Measurements from ENCODE around the gene SYCE3. TPM values are rescaled to one million over a fixed set of nuclear protein-coding genes. Genes with fewer than 3 reads are reported as not detected.
"Not testable (repeated sequence)": the region's sequence is repeated elsewhere in the genome, so short reads cannot be mapped to it uniquely, and the experiment has no call there.

SYCE3 gene
- total RNA-seq, 1 donor from 2014 or later: not detected

GRCh38 chr22:50522806-50523438, 39.8 kb downstream of the SYCE3 start:
- no peak overlapping the region for H3K9ac ChIP-seq (ENCODE audit: low read depth in 1 of 3, low read length in 3 of 3)
- H3K4me1 ChIP-seq (ENCODE audit: control insufficient read depth in 3 of 3, insufficient read depth in 3 of 3, low read length in 3 of 3): peaks cover 16 to 33% (median 25%) of the 10 kb centered on the region in 3 donors
- H3K36me3 ChIP-seq (ENCODE audit: control insufficient read depth in 3 of 3, insufficient read depth in 3 of 3, low read length in 3 of 3): peaks cover 40 to 46% (median 43%) of the 10 kb centered on the region in 3 donors
- no peak overlapping the region for H3K27ac ChIP-seq (ENCODE audit: low read depth, low read length)
- no peak overlapping the region for H3K4me3 ChIP-seq (ENCODE audit: low read length in 3 of 3)
- H3K27me3 ChIP-seq (ENCODE audit: control insufficient read depth in 3 of 3, insufficient read depth in 3 of 3, low read length in 3 of 3): peaks cover 0 to 7% (median 0%) of the 10 kb centered on the region in 3 donors
- no peaks in the 10 kb centered on the region for H3K9me3 ChIP-seq (ENCODE audit: control insufficient read depth in 3 of 3, low read length in 3 of 3)

- Histone ChIP-seq H3K36me3 (ENCODE audit: control insufficient read depth in 3 of 3, insufficient read depth in 3 of 3, low read length in 3 of 3) (peaks cover 46 to 52% (median 49%) of the 10 kb centered on the region in 3 donors), H3K27ac (ENCODE audit: low read depth, low read length) (no peak overlapping the region), H3K4me1 (ENCODE audit: control insufficient read depth in 3 of 3, insufficient read depth in 3 of 3, low read length in 3 of 3) (peaks cover 14 to 30% (median 21%) of the 10 kb centered on the region in 3 donors), H3K4me3 (ENCODE audit: low read length in 3 of 3) (no peak overlapping the region), H3K27me3 (ENCODE audit: control insufficient read depth in 3 of 3, insufficient read depth in 3 of 3, low read length in 3 of 3) (peaks cover 0 to 7% (median 0%) of the 10 kb centered on the region in 3 donors), H3K9ac (ENCODE audit: low read depth in 1 of 3, low read length in 3 of 3) (no peak overlapping the region), H3K9me3 (ENCODE audit: control insufficient read depth in 3 of 3, low read length in 3 of 3) (no peaks in the 10 kb centered on the region)
These were observed 40.4 kb downstream of the SYCE3 start for GRCh38 chr22:50522208-50522805.

DNA sequence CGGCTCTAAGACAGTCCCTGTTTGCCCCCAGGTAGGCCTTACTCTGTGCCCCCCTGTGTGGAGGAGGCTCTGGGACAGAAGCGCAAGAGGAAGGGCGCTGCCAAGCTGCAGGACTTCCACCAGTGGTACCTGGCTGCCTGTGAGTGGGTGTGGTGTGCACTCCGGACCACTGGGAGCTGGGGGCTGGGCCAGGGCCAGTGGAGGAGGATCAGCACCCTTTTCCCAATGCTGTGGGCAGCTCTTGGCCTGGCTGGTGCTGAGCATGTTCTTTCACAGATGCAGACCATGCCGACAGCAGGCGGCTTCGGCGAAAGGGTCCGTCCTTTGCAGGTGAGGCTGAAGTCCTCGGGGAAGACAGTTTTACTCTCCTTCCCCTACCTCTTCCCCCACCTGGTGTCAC, 41.0 kb downstream of the SYCE3 start:
- peaks cover 0 to 3% (median 0%) of the 10 kb centered on the region in 3 donors for H3K27me3 ChIP-seq (ENCODE audit: control insufficient read depth in 3 of 3, insufficient read depth in 3 of 3, low read length in 3 of 3)
- H3K4me1 ChIP-seq (ENCODE audit: control insufficient read depth in 3 of 3, insufficient read depth in 3 of 3, low read length in 3 of 3): peaks cover 11 to 24% (median 17%) of the 10 kb centered on the region in 3 donors
- H3K36me3 ChIP-seq (ENCODE audit: control insufficient read depth in 3 of 3, insufficient read depth in 3 of 3, low read length in 3 of 3): peaks cover 50 to 58% (median 54%) of the 10 kb centered on the region in 3 donors
- no peak overlapping the region for H3K27ac ChIP-seq (ENCODE audit: low read depth, low read length)
- no peaks in the 10 kb centered on the region for H3K9me3 ChIP-seq (ENCODE audit: control insufficient read depth in 3 of 3, low read length in 3 of 3)
- no peak overlapping the region for H3K4me3 ChIP-seq (ENCODE audit: low read length in 3 of 3)
- H3K9ac ChIP-seq (ENCODE audit: low read depth in 1 of 3, low read length in 3 of 3): no peak overlapping the region

DNA sequence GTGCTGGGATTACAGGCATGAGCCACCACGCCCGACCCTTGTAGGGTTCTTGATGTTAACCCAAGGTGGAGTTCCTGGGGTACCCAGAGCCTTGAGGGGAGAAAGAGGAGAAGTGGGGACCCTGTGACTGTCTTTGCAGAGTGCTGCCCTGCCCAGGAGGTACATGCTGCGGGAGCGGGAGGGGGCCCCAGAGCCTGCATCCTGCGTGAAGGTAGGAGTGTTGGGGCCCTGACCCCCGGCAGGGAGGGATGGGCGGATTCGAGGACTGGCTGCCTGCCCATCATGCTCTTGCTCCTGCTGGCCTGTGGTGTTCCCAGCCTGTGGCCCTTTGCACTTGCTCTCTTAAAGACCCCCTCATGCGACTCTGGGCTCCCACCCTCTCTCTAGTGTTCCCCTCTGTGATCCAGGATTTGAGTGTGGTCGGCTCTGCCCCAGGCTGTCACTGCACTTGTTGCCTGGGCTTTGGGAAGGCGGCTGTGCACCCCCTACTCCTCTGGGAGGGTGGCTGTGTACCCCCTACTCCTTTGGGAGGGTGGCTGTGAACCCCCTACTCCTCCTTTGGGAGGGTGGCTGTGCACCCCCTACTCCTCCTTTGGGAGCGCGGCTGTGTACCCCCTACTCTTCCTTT, 41.8 kb downstream of the SYCE3 start:
- H3K36me3 ChIP-seq (ENCODE audit: control insufficient read depth in 3 of 3, insufficient read depth in 3 of 3, low read length in 3 of 3): peaks cover 57 to 61% (median 60%) of the 10 kb centered on the region in 3 donors
- no peaks in the 10 kb centered on the region for H3K9me3 ChIP-seq (ENCODE audit: control insufficient read depth in 3 of 3, low read length in 3 of 3)
- H3K4me1 ChIP-seq (ENCODE audit: control insufficient read depth in 3 of 3, insufficient read depth in 3 of 3, low read length in 3 of 3): peaks cover 11 to 16% (median 14%) of the 10 kb centered on the region in 3 donors
- peak overlapping the region in 1 of 3 donors; percentile 16 for H3K9ac ChIP-seq (ENCODE audit: low read depth in 1 of 3, low read length in 3 of 3)
- H3K27ac ChIP-seq (ENCODE audit: low read depth, low read length): no peak overlapping the region
- H3K4me3 ChIP-seq (ENCODE audit: low read length in 3 of 3): no peak overlapping the region
- H3K27me3 ChIP-seq (ENCODE audit: control insufficient read depth in 3 of 3, insufficient read depth in 3 of 3, low read length in 3 of 3): no peaks in the 10 kb centered on the region

GRCh38 chr22:50520184-50520583, 42.5 kb downstream of the SYCE3 start:
- H3K27ac ChIP-seq (ENCODE audit: low read depth, low read length); H3K9ac ChIP-seq (ENCODE audit: low read depth in 1 of 3, low read length in 3 of 3); H3K27me3 ChIP-seq (ENCODE audit: control insufficient read depth in 3 of 3, insufficient read depth in 3 of 3, low read length in 3 of 3); H3K4me3 ChIP-seq (ENCODE audit: low read length in 3 of 3); H3K9me3 ChIP-seq (ENCODE audit: control insufficient read depth in 3 of 3, low read length in 3 of 3): not testable (repeated sequence)
- Histone ChIP-seq H3K4me1 (ENCODE audit: control insufficient read depth in 3 of 3, insufficient read depth in 3 of 3, low read length in 3 of 3) (peaks cover 11 to 14% (median 13%) of the 10 kb centered on the region in 3 donors), H3K36me3 (ENCODE audit: control insufficient read depth in 3 of 3, insufficient read depth in 3 of 3, low read length in 3 of 3) (peaks cover 57 to 61% (median 60%) of the 10 kb centered on the region in 3 donors)

- peaks cover 2 to 4% (median 3%) of the 10 kb centered on the region in 3 donors for H3K4me1 ChIP-seq (ENCODE audit: control insufficient read depth in 3 of 3, insufficient read depth in 3 of 3, low read length in 3 of 3)
- no peak overlapping the region for H3K4me3 ChIP-seq (ENCODE audit: low read length in 3 of 3)
- H3K27ac ChIP-seq (ENCODE audit: low read depth, low read length): no peak overlapping the region
- no peaks in the 10 kb centered on the region for H3K9me3 ChIP-seq (ENCODE audit: control insufficient read depth in 3 of 3, low read length in 3 of 3)
- H3K9ac ChIP-seq (ENCODE audit: low read depth in 1 of 3, low read length in 3 of 3): no peak overlapping the region
- H3K36me3 ChIP-seq (ENCODE audit: control insufficient read depth in 3 of 3, insufficient read depth in 3 of 3, low read length in 3 of 3): peaks cover 60 to 66% (median 61%) of the 10 kb centered on the region in 3 donors
- H3K27me3 ChIP-seq (ENCODE audit: control insufficient read depth in 3 of 3, insufficient read depth in 3 of 3, low read length in 3 of 3): no peaks in the 10 kb centered on the region
These were observed 43.6 kb downstream of the SYCE3 start for GRCh38 chr22:50519151-50519550.

- no peak overlapping the region for H3K9ac ChIP-seq (ENCODE audit: low read depth in 1 of 3, low read length in 3 of 3)
- H3K4me3 ChIP-seq (ENCODE audit: low read length in 3 of 3): no peak overlapping the region
- H3K27ac ChIP-seq (ENCODE audit: low read depth, low read length): no peak overlapping the region
- H3K36me3 ChIP-seq (ENCODE audit: control insufficient read depth in 3 of 3, insufficient read depth in 3 of 3, low read length in 3 of 3): peaks cover 55 to 62% (median 55%) of the 10 kb centered on the region in 3 donors
- no peaks in the 10 kb centered on the region for H3K4me1 ChIP-seq (ENCODE audit: control insufficient read depth in 3 of 3, insufficient read depth in 3 of 3, low read length in 3 of 3)
- no peaks in the 10 kb centered on the region for H3K27me3 ChIP-seq (ENCODE audit: control insufficient read depth in 3 of 3, insufficient read depth in 3 of 3, low read length in 3 of 3)
- H3K9me3 ChIP-seq (ENCODE audit: control insufficient read depth in 3 of 3, low read length in 3 of 3): no peaks in the 10 kb centered on the region
These were observed 44.1 kb downstream of the SYCE3 start for GRCh38 chr22:50518606-50519005.

- Histone ChIP-seq H3K9ac (ENCODE audit: low read depth in 1 of 3, low read length in 3 of 3) (no peak overlapping the region), H3K9me3 (ENCODE audit: control insufficient read depth in 3 of 3, low read length in 3 of 3) (no peaks in the 10 kb centered on the region), H3K27ac (ENCODE audit: low read depth, low read length) (no peak overlapping the region), H3K27me3 (ENCODE audit: control insufficient read depth in 3 of 3, insufficient read depth in 3 of 3, low read length in 3 of 3) (no peaks in the 10 kb centered on the region), H3K4me3 (ENCODE audit: low read length in 3 of 3) (no peak overlapping the region), H3K36me3 (ENCODE audit: control insufficient read depth in 3 of 3, insufficient read depth in 3 of 3, low read length in 3 of 3) (peaks cover 46 to 52% (median 46%) of the 10 kb centered on the region in 3 donors), H3K4me1 (ENCODE audit: control insufficient read depth in 3 of 3, insufficient read depth in 3 of 3, low read length in 3 of 3) (no peaks in the 10 kb centered on the region)
These were observed 45.0 kb downstream of the SYCE3 start for GRCh38 chr22:50517495-50518260.

- Histone ChIP-seq H3K9ac (ENCODE audit: low read depth in 1 of 3, low read length in 3 of 3) (no peak overlapping the region), H3K36me3 (ENCODE audit: control insufficient read depth in 3 of 3, insufficient read depth in 3 of 3, low read length in 3 of 3) (peaks cover 40 to 50% (median 40%) of the 10 kb centered on the region in 3 donors)
These were observed 45.8 kb downstream of the SYCE3 start for GRCh38 chr22:50516891-50517290.

More at GRCh38 chr22:50516891-50517290, 45.8 kb downstream of the SYCE3 start:
- Histone ChIP-seq H3K27ac (ENCODE audit: low read depth, low read length) (no peak overlapping the region), H3K4me3 (ENCODE audit: low read length in 3 of 3) (no peak overlapping the region), H3K9me3 (ENCODE audit: control insufficient read depth in 3 of 3, low read length in 3 of 3) (no peaks in the 10 kb centered on the region), H3K27me3 (ENCODE audit: control insufficient read depth in 3 of 3, insufficient read depth in 3 of 3, low read length in 3 of 3) (no peaks in the 10 kb centered on the region), H3K4me1 (ENCODE audit: control insufficient read depth in 3 of 3, insufficient read depth in 3 of 3, low read length in 3 of 3) (no peaks in the 10 kb centered on the region)
